ENCODE measurements around the gene ZIC1.

The ZIC1 gene

GRCh38 chr3:147397155-147397874 is 11.8 kb upstream of the ZIC1 start:
- DNase-seq: no peak

- DNase-seq: no peak
Measured at GRCh38 chr3:147397875-147398812, 11.0 kb upstream of the ZIC1 start.

GRCh38 chr3:147398813-147399534 is 10.2 kb upstream of the ZIC1 start:
- DNase-seq: no peak

GRCh38 chr3:147400111-147400510 is 9.1 kb upstream of the ZIC1 start:
- DNase-seq: no peak

- DNase-seq: no peak
Measured at GRCh38 chr3:147400999-147401398, 8.2 kb upstream of the ZIC1 start.

GRCh38 chr3:147401421-147401820 is 7.7 kb upstream of the ZIC1 start:
- DNase-seq: no peak

- no peak for DNase-seq
Measured at GRCh38 chr3:147402159-147402558, 7.0 kb upstream of the ZIC1 start.

GRCh38 chr3:147403511-147403910 is 5.7 kb upstream of the ZIC1 start:
- no peak for DNase-seq

GRCh38 chr3:147404000-147404799 is 5.0 kb upstream of the ZIC1 start:
- no peak for DNase-seq

- no peak for DNase-seq
Measured at GRCh38 chr3:147404800-147405230, 4.3 kb upstream of the ZIC1 start.

- no peak for DNase-seq
Measured at GRCh38 chr3:147405231-147406027, 3.7 kb upstream of the ZIC1 start.

GRCh38 chr3:147406028-147406931 is 2.9 kb upstream of the ZIC1 start, which contains the start of gene ZIC4:
Gene ZIC4, minus strand, starts transcription at chr3:147406543. Its CDS starts 3,746 bp downstream, at chr3:147402797.
- no peak for DNase-seq

GRCh38 chr3:147407114-147407497 is 2.1 kb upstream of the ZIC1 start:
- no peak for DNase-seq

- no peak for DNase-seq
Measured at GRCh38 chr3:147407498-147408187, 1.5 kb upstream of the ZIC1 start.

- no peak for DNase-seq
Measured at GRCh38 chr3:147408188-147409100, 721 bp upstream of the ZIC1 start.

GRCh38 chr3:147410116-147410525 is 956 bp downstream of the ZIC1 start:
- no peak for DNase-seq

- DNase-seq: no peak
Measured at GRCh38 chr3:147410526-147411237, 1.5 kb downstream of the ZIC1 start.

- no peak for DNase-seq
Measured at GRCh38 chr3:147411238-147411814, 2.2 kb downstream of the ZIC1 start.

Data from CD4-positive, alpha-beta T cell treated with Interleukin-1 beta for 1 hour (primary cell).